PC-3 (cell line): ENCODE measurements around the gene RREB1.

Experiments
- CTCF ChIP-seq: fragments of 300-600 bp; sonication (generic); conservative IDR thresholded peaks from 2 replicates; pipeline ENCODE4 v1.5.1; 2017; ENCODE audit warnings: antibody characterized with exemption, low read depth, mild to moderate bottlenecking, low read length
- EZH2 ChIP-seq: fragments of 300-600 bp; sonication (generic); IDR thresholded peaks from one replicate; pipeline ENCODE4 v1.6.1; 2017; ENCODE audit warnings: antibody characterized with exemption, mild to moderate bottlenecking, low read length; ENCODE audit not compliant: unreplicated experiment
- EZH2phosphoT487 ChIP-seq: fragments of 300-600 bp; sonication (generic); IDR thresholded peaks from 2 replicates; pipeline ENCODE4 v1.6.1; 2018; ENCODE audit warnings: mild to moderate bottlenecking, antibody characterized with exemption, low read length, borderline replicate concordance

- no peak for TF ChIP-seq EZH2
- no peak for TF ChIP-seq CTCF
- no peak for TF ChIP-seq EZH2phosphoT487
Measured at GRCh38 chr6:7121700-7122241, 14.0 kb downstream of the RREB1 start.
